H9 (cell line): ENCODE results near the gene TRPM2. TPM values are rescaled to one million over a fixed set of nuclear protein-coding genes. Genes with fewer than 3 reads are reported as not detected.

Experiments
- DNase-seq: peaks from one replicate; pipeline ENCODE4 v3.0.0-alpha.2; 2017
- H2AFZ ChIP-seq: one replicate; pipeline ENCODE4 v1.6.1; 2013; ENCODE audit warnings: mild to moderate bottlenecking, low read length, control low read depth, moderate library complexity
- H2AK5ac ChIP-seq: 2 replicates; pipeline ENCODE4 v1.6.1; 2013; ENCODE audit warnings: low read length, control low read depth, mixed read lengths; ENCODE audit not compliant: insufficient read length
- H2BK120ac ChIP-seq: one replicate; pipeline ENCODE4 v1.6.1; 2013; ENCODE audit warnings: low read depth, mild to moderate bottlenecking, low read length, control low read depth, inconsistent platforms; ENCODE audit not compliant: poor library complexity, severe bottlenecking
- H2BK12ac ChIP-seq: 2 replicates; pipeline ENCODE4 v1.6.1; 2013; ENCODE audit warnings: low read length, control low read depth, mixed read lengths, low read depth; ENCODE audit not compliant: insufficient read length
- H2BK15ac ChIP-seq: 2 replicates; pipeline ENCODE4 v1.6.1; 2013; ENCODE audit warnings: low read depth, low read length, control low read depth
- H2BK20ac ChIP-seq: one replicate; pipeline ENCODE4 v1.6.1; 2013; ENCODE audit warnings: low read depth, mild to moderate bottlenecking, low read length, control low read depth, inconsistent platforms; ENCODE audit not compliant: poor library complexity, severe bottlenecking
- H2BK5ac ChIP-seq: 2 replicates; pipeline ENCODE4 v1.6.1; 2013; ENCODE audit warnings: low read length, control low read depth, mixed read lengths; ENCODE audit not compliant: insufficient read length
- H3K14ac ChIP-seq: 2 replicates; pipeline ENCODE4 v1.6.1; 2013; ENCODE audit warnings: low read length, control low read depth; ENCODE audit not compliant: insufficient read depth
- H3K18ac ChIP-seq: 2 replicates; pipeline ENCODE4 v1.6.1; 2013; ENCODE audit warnings: low read depth, mild to moderate bottlenecking, mixed read lengths, low read length, control low read depth; ENCODE audit not compliant: insufficient read length
- H3K23ac ChIP-seq: 2 replicates; pipeline ENCODE4 v1.6.1; 2013; ENCODE audit warnings: low read length, control low read depth, mixed read lengths, low read depth; ENCODE audit not compliant: insufficient read length
- H3K23me2 ChIP-seq: 2 replicates; pipeline ENCODE4 v1.6.1; 2013; ENCODE audit warnings: low read depth, mild to moderate bottlenecking, mixed read lengths, low read length, control low read depth; ENCODE audit not compliant: insufficient read length, poor library complexity, severe bottlenecking
- H3K27ac ChIP-seq: 2 replicates; pipeline ENCODE4 v1.5.1; 2013; ENCODE audit warnings: low read length, control low read depth, mixed read lengths, low read depth; ENCODE audit not compliant: insufficient read length
- H3K27me3 ChIP-seq: 2 replicates; pipeline ENCODE4 v1.6.1; 2013; ENCODE audit warnings: low read length, control low read depth, inconsistent platforms; ENCODE audit not compliant: insufficient read depth
- H3K4ac ChIP-seq: 2 replicates; pipeline ENCODE4 v1.6.1; 2013; ENCODE audit warnings: low read depth, mild to moderate bottlenecking, control low read depth, inconsistent platforms, low read length, moderate library complexity
- H3K4me1 ChIP-seq: 2 replicates; pipeline ENCODE4 v1.6.1; 2013; ENCODE audit warnings: low read length, control low read depth, inconsistent platforms; ENCODE audit not compliant: insufficient read depth
- H3K4me2 ChIP-seq: 2 replicates; pipeline ENCODE4 v1.6.1; 2013; ENCODE audit warnings: low read length, control low read depth, mixed read lengths; ENCODE audit not compliant: insufficient read length, insufficient read depth
- H3K56ac ChIP-seq: 2 replicates; pipeline ENCODE4 v1.6.1; 2013; ENCODE audit warnings: low read depth, mild to moderate bottlenecking, mixed read lengths, low read length, control low read depth; ENCODE audit not compliant: insufficient read length
- H3K79me1 ChIP-seq: 2 replicates; pipeline ENCODE4 v1.6.1; 2013; ENCODE audit warnings: low read depth, mild to moderate bottlenecking, moderate library complexity, low read length, control low read depth, inconsistent platforms; ENCODE audit not compliant: insufficient read depth, poor library complexity, severe bottlenecking
- H3K79me2 ChIP-seq: 2 replicates; pipeline ENCODE4 v1.6.1; 2013; ENCODE audit warnings: low read length, control low read depth, inconsistent platforms; ENCODE audit not compliant: insufficient read depth
- H3K9ac ChIP-seq: 2 replicates; pipeline ENCODE4 v1.6.1; 2013; ENCODE audit warnings: low read length, control low read depth, mixed read lengths; ENCODE audit not compliant: insufficient read length; ENCODE audit errors: extremely low read depth
- H3K9me3 ChIP-seq: one replicate; pipeline ENCODE4 v1.6.1; 2013; ENCODE audit warnings: low read depth, low read length, inconsistent platforms; ENCODE audit not compliant: control insufficient read depth
- H3T11ph ChIP-seq: one replicate; pipeline ENCODE4 v1.6.1; 2013; ENCODE audit warnings: mild to moderate bottlenecking, low read length, control low read depth, inconsistent platforms
- H4K20me1 ChIP-seq: one replicate; pipeline ENCODE4 v1.6.1; 2013; ENCODE audit not compliant: control insufficient read depth, insufficient read length, insufficient read depth
- H4K5ac ChIP-seq: 2 replicates; pipeline ENCODE4 v1.6.1; 2013; ENCODE audit warnings: low read depth, mild to moderate bottlenecking, mixed read lengths, low read length, control low read depth; ENCODE audit not compliant: insufficient read length
- H4K8ac ChIP-seq: replicated peaks from 2 replicates; pipeline ENCODE4 v1.6.1; 2013; ENCODE audit warnings: low read length, control low read depth, mixed read lengths, low read depth; ENCODE audit not compliant: insufficient read length
- H4K91ac ChIP-seq: 2 replicates; pipeline ENCODE4 v1.6.1; 2013; ENCODE audit warnings: low read depth, mild to moderate bottlenecking, moderate library complexity, mixed read lengths, low read length, control low read depth; ENCODE audit not compliant: insufficient read length
- H3K27ac Mint-ChIP-seq, 3 experiments: 2 replicates in 2 of 3; 3 replicates in 1 of 3; pipeline ENCODE4 v1.8.0; 2020 to 2021; ENCODE audit warnings: mixed read lengths in 3 of 3, mild to moderate bottlenecking in 1 of 3, moderate library complexity in 1 of 3
- H3K27me3 Mint-ChIP-seq: 2 replicates; pipeline ENCODE4 v1.8.0; 2021; ENCODE audit warnings: low read depth, mild to moderate bottlenecking, moderate library complexity, mixed read lengths
- H3K36me3 Mint-ChIP-seq, 3 experiments: 2 replicates in 2 of 3; 3 replicates in 1 of 3; pipeline ENCODE4 v1.8.0; 2020 to 2021; ENCODE audit warnings: low read depth in 3 of 3, mixed read lengths in 3 of 3; ENCODE audit not compliant: insufficient read depth in 1 of 3
- H3K4me1 Mint-ChIP-seq, 2 experiments: 2 replicates each; pipeline ENCODE4 v1.8.0; 2020; ENCODE audit warnings: mixed read lengths in 2 of 2
- H3K4me3 Mint-ChIP-seq, 2 experiments: 2 replicates in 1 of 2; 3 replicates in 1 of 2; pipeline ENCODE4 v1.8.0; 2020 to 2021; ENCODE audit warnings: mild to moderate bottlenecking in 2 of 2, mixed read lengths in 2 of 2, moderate library complexity in 1 of 2
- H3K9me3 Mint-ChIP-seq, 2 experiments: 2 replicates in 1 of 2; 3 replicates in 1 of 2; pipeline ENCODE4 v1.8.0; 2020; ENCODE audit warnings: mild to moderate bottlenecking in 2 of 2, mixed read lengths in 2 of 2, moderate library complexity in 1 of 2
- WGBS: extraction: QIAGEN DNeasy Blood & Tissue Kit; methylation state at CpG from one replicate; pipeline ENCODE4 v1.1.7; 2013; ENCODE audit warnings: missing lambda C conversion rate, low lambda C conversion rate, mixed read lengths; ENCODE audit not compliant: insufficient read length; ENCODE audit errors: extremely low coverage; 5-methylcytosine and 5-hydroxymethylcytosine counted together
- total RNA-seq: library from RNA; stranded (reverse); gene quantifications from 2 replicates; pipeline ENCODE4 v1.2.1, GENCODE V29; 2021
- TF ChIP-seq, protein P1 (sequence below): fragments of 200-600 bp; sonication (generic); conservative IDR thresholded peaks from 3 replicates; pipeline ENCODE4 v1.8.0; 2021; ENCODE audit warnings: antibody characterized with exemption, mild to moderate bottlenecking

Gene TRPM2
- total RNA-seq, 1 experiment from 2014 or later = 0.68 TPM

DNA sequence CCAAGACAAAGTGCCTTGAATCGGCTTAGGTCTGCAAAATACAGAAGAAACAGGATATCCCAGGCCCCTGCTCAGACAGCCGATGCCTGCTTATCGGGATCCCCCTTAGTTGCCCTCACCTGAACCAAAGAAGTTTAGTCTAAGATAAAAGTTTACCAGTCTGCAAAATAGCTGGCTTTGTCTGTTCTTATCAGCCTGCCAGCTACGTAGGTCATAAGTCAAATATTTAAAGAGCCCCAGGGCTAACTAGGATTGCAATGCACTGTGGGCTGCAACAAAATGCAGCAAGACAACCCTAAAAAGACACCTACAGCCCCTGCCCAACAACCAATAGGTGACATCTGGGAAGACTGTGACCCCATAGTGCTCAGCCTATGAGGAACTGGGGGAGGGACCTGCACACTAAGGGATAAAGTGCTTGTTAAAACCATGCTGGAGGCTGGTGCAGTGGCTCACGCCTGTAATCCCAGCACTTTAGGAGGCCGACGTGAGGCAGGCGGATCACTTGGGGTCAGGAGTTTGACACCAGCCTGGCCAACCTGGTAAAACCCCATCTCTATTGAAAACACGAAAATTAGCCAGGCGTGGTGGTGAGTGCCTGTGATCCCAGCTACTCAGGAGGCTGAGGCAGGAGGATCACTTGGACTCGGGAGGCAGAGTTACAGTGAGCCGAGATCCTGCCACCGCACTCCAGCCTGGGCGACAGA lies 129.3 kb downstream of the TRPM2 start:
- Mint-ChIP-seq H3K36me3 (peaks cover 0 to under 1% (median 0%) of the 10 kb centered on the region in 3 experiments; a peak in 3 of 7 replicates), H3K4me3 (no peak overlapping the region), H3K4me1 (peaks cover 11 to 29% of the 10 kb centered on the region in 2 experiments), H3K27ac (no peak overlapping the region; a peak in 1 of 7 replicates), H3K9me3 (peaks cover 9 to 11% of the 10 kb centered on the region in 2 experiments), H3K27me3 (peaks cover 7% of the 10 kb centered on the region)
- no peak overlapping the region for H3K23ac ChIP-seq
- no peak overlapping the region for H2BK12ac ChIP-seq
- H3K4me2 ChIP-seq = no peak overlapping the region
- no peak overlapping the region for H2BK5ac ChIP-seq
- no peak overlapping the region for H3T11ph ChIP-seq
- peaks cover 3% of the 10 kb centered on the region for H3K23me2 ChIP-seq
- no peaks in the 10 kb centered on the region for H3K79me2 ChIP-seq
- H4K8ac ChIP-seq = no peak overlapping the region
- no peak overlapping the region for H2AK5ac ChIP-seq
- H2BK15ac ChIP-seq = no peak overlapping the region
- no peak overlapping the region for H4K5ac ChIP-seq
- H3K56ac ChIP-seq = no peak overlapping the region
- no peak overlapping the region for H3K27ac ChIP-seq
- H2BK120ac ChIP-seq = no peak overlapping the region
- no peaks in the 10 kb centered on the region for H4K20me1 ChIP-seq
- H3K79me1 ChIP-seq = no peaks in the 10 kb centered on the region
- H2BK20ac ChIP-seq = no peak overlapping the region
- DNase-seq = no peak
- WGBS = no CpG with 5 or more reads among the region's 14 CpGs
- no peaks in the 10 kb centered on the region; the same call in 1 of the 2 replicates for H3K4me1 ChIP-seq
- H3K18ac ChIP-seq = no peak overlapping the region
- H3K14ac ChIP-seq = 0 out of 2 replicates have a peak overlapping the region, but pooled peaks have one; percentile 4
- H3K9me3 ChIP-seq = no peaks in the 10 kb centered on the region
- no peak overlapping the region for H3K4ac ChIP-seq
- no peaks in the 10 kb centered on the region for H3K27me3 ChIP-seq
- no peak overlapping the region for H3K9ac ChIP-seq
- H4K91ac ChIP-seq = no peak overlapping the region
- TF ChIP-seq, protein P1, sequence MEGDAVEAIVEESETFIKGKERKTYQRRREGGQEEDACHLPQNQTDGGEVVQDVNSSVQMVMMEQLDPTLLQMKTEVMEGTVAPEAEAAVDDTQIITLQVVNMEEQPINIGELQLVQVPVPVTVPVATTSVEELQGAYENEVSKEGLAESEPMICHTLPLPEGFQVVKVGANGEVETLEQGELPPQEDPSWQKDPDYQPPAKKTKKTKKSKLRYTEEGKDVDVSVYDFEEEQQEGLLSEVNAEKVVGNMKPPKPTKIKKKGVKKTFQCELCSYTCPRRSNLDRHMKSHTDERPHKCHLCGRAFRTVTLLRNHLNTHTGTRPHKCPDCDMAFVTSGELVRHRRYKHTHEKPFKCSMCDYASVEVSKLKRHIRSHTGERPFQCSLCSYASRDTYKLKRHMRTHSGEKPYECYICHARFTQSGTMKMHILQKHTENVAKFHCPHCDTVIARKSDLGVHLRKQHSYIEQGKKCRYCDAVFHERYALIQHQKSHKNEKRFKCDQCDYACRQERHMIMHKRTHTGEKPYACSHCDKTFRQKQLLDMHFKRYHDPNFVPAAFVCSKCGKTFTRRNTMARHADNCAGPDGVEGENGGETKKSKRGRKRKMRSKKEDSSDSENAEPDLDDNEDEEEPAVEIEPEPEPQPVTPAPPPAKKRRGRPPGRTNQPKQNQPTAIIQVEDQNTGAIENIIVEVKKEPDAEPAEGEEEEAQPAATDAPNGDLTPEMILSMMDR = no peak
- H2AFZ ChIP-seq = no peak overlapping the region
